HG03571 (cell line): ENCODE data around the gene MTHFR.

Experiments
- ATAC-seq: cut with Tn5 transposase; IDR thresholded peaks from one replicate; pipeline ENCODE4 v1.9.1; 2021; ENCODE audit not compliant: unreplicated experiment

The MTHFR gene

GRCh38 chr1:11799099-11799498 is 6.7 kb downstream of the MTHFR start:
- ATAC-seq, result no peak

GRCh38 chr1:11797525-11798216 is 8.1 kb downstream of the MTHFR start:
- ATAC-seq, result no peak

GRCh38 chr1:11796036-11796828 is 9.5 kb downstream of the MTHFR start:
- no peak for ATAC-seq

- no peak for ATAC-seq
Observed at GRCh38 chr1:11795238-11795890, 10.4 kb downstream of the MTHFR start.

GRCh38 chr1:11794446-11795237 is 11.1 kb downstream of the MTHFR start:
- no peak for ATAC-seq

- no peak for ATAC-seq
Observed at GRCh38 chr1:11793819-11794218, 11.9 kb downstream of the MTHFR start.

- ATAC-seq, result no peak
Observed at GRCh38 chr1:11792106-11792505, 13.7 kb downstream of the MTHFR start.

- no peak for ATAC-seq
Observed at GRCh38 chr1:11790880-11791715, 14.7 kb downstream of the MTHFR start.

GRCh38 chr1:11790101-11790879 is 15.5 kb downstream of the MTHFR start:
- ATAC-seq, result no peak

GRCh38 chr1:11789126-11790067 is 16.4 kb downstream of the MTHFR start:
- no peak for ATAC-seq

GRCh38 chr1:11788549-11789053 is 17.2 kb downstream of the MTHFR start:
- ATAC-seq, result no peak

GRCh38 chr1:11787804-11788436 is 17.8 kb downstream of the MTHFR start:
- no peak for ATAC-seq

- no peak for ATAC-seq
Observed at GRCh38 chr1:11787251-11787803, 18.4 kb downstream of the MTHFR start.

- ATAC-seq, result no peak
Observed at GRCh38 chr1:11786168-11786567, 19.6 kb downstream of the MTHFR start.

- ATAC-seq, result no peak
Observed at GRCh38 chr1:11784993-11785769, 20.6 kb downstream of the MTHFR start.

- ATAC-seq, result no peak
Observed at GRCh38 chr1:11784256-11784992, 21.3 kb downstream of the MTHFR start.
